GM23338 (cell line): ENCODE results near the gene RBBP7. TPM values are rescaled to one million over a fixed set of nuclear protein-coding genes. Genes with fewer than 3 reads are reported as not detected.

Experiments
- ATAC-seq: fragments of 200-7000 bp; cut with Tn5 transposase; 3 replicates; pipeline ENCODE4 v1.9.1; 2020
- DNase-seq: peaks from one replicate; pipeline ENCODE4 v3.0.0-alpha.2; 2015; ENCODE audit warnings: low spot score
- H2AFZ ChIP-seq: fragments of 200-600 bp; sonication (generic); 2 replicates; pipeline ENCODE4 v1.8.0; 2016; ENCODE audit warnings: antibody characterized with exemption, mild to moderate bottlenecking, moderate library complexity
- H3F3A ChIP-seq: fragments of 200-600 bp; sonication (generic); replicated peaks from 2 replicates; pipeline ENCODE4 v1.8.0; 2017; ENCODE audit warnings: antibody characterized with exemption, mixed run types, low read depth
- H3K27ac ChIP-seq: fragments of 200-600 bp; sonication (generic); 2 replicates; pipeline ENCODE4 v1.6.1; 2016; ENCODE audit warnings: low read depth
- H3K27me3 ChIP-seq: fragments of 200-600 bp; sonication (generic); 2 replicates; pipeline ENCODE4 v1.8.0; 2016; ENCODE audit warnings: mild to moderate bottlenecking, mixed run types, moderate library complexity; ENCODE audit not compliant: insufficient read depth
- H3K36me3 ChIP-seq: fragments of 200-600 bp; sonication (generic); 2 replicates; pipeline ENCODE4 v1.8.0; 2016; ENCODE audit warnings: mild to moderate bottlenecking; ENCODE audit not compliant: insufficient read depth
- H3K4me1 ChIP-seq: fragments of 200-600 bp; sonication (generic); 2 replicates; pipeline ENCODE4 v1.8.0; 2016; ENCODE audit warnings: mild to moderate bottlenecking, moderate library complexity; ENCODE audit not compliant: insufficient read depth
- H3K4me2 ChIP-seq: fragments of 200-600 bp; sonication (generic); 2 replicates; pipeline ENCODE4 v1.7.1; 2017; ENCODE audit warnings: mixed run types
- H3K4me3 ChIP-seq: fragments of 200-600 bp; sonication (generic); 2 replicates; pipeline ENCODE4 v1.6.1; 2016; ENCODE audit warnings: mixed run types
- H3K79me2 ChIP-seq: fragments of 200-600 bp; sonication (generic); replicated peaks from 2 replicates; pipeline ENCODE4 v1.8.0; 2017; ENCODE audit warnings: mild to moderate bottlenecking; ENCODE audit not compliant: insufficient read depth
- H3K9me2 ChIP-seq: fragments of 200-600 bp; sonication (generic); 2 replicates; pipeline ENCODE4 v1.8.0; 2017; ENCODE audit not compliant: insufficient read depth
- H4K20me1 ChIP-seq: fragments of 200-600 bp; sonication (generic); replicated peaks from 2 replicates; pipeline ENCODE4 v1.8.0; 2017; ENCODE audit warnings: mild to moderate bottlenecking; ENCODE audit not compliant: insufficient read depth
- H3K27ac Mint-ChIP-seq: 2 replicates; pipeline ENCODE4 v1.8.0; 2020; ENCODE audit warnings: inconsistent platforms, mild to moderate bottlenecking, moderate library complexity, mixed read lengths
- H3K27me3 Mint-ChIP-seq: 3 replicates; pipeline ENCODE4 v1.8.0; 2022; ENCODE audit warnings: low read depth, mild to moderate bottlenecking, moderate library complexity, mixed read lengths, inconsistent platforms; ENCODE audit not compliant: insufficient read depth, poor library complexity
- H3K36me3 Mint-ChIP-seq: 3 replicates; pipeline ENCODE4 v1.8.0; 2021; ENCODE audit warnings: low read depth, mild to moderate bottlenecking, inconsistent platforms, moderate library complexity, mixed read lengths
- H3K4me1 Mint-ChIP-seq: 3 replicates; pipeline ENCODE4 v1.8.0; 2020; ENCODE audit warnings: mild to moderate bottlenecking, inconsistent platforms, mixed read lengths
- H3K4me3 Mint-ChIP-seq: 3 replicates; pipeline ENCODE4 v1.8.0; 2021; ENCODE audit warnings: moderate library complexity, mild to moderate bottlenecking, inconsistent platforms, mixed read lengths
- H3K9me3 Mint-ChIP-seq: 3 replicates; pipeline ENCODE4 v1.8.0; 2020; ENCODE audit warnings: moderate library complexity, mild to moderate bottlenecking, inconsistent platforms, mixed read lengths
- CREB1 ChIP-seq: fragments of 250-450 bp; sonication (Bioruptor Pico); IDR thresholded peaks from 2 replicates; pipeline ENCODE4 v1.5.0; 2020; ENCODE audit warnings: low read depth, mild to moderate bottlenecking, moderate library complexity
- CTCF ChIP-seq, 2 experiments: fragments of 200-600 bp in 1 of 2; sonication (generic) in 1 of 2; conservative IDR thresholded peaks; 2 replicates each; pipeline versions ENCODE4 v1.5.1 to v1.6.1; 2016 to 2017; ENCODE audit warnings: antibody characterized with exemption in 2 of 2, low read depth in 2 of 2, mild to moderate bottlenecking in 2 of 2, moderate library complexity in 1 of 2
- ETS1 ChIP-seq: IDR thresholded peaks from 2 replicates; pipeline ENCODE4 v1.6.1; 2016; ENCODE audit warnings: antibody characterized with exemption
- EZH2 ChIP-seq: fragments of 200-600 bp; sonication (generic); IDR thresholded peaks from one replicate; pipeline ENCODE4 v1.8.0; 2017; ENCODE audit warnings: antibody characterized with exemption, mild to moderate bottlenecking, low read depth; ENCODE audit not compliant: unreplicated experiment
- EZH2phosphoT487 ChIP-seq: fragments of 200-600 bp; sonication (generic); IDR thresholded peaks from one replicate; pipeline ENCODE4 v1.8.1; 2018; ENCODE audit warnings: antibody characterized with exemption; ENCODE audit not compliant: unreplicated experiment
- NANOG ChIP-seq: IDR thresholded peaks from 2 replicates; pipeline ENCODE4 v1.6.1; 2016; ENCODE audit warnings: antibody characterized with exemption, borderline replicate concordance
- POLR2AphosphoS5 ChIP-seq: IDR thresholded peaks from 2 replicates; pipeline ENCODE4 v1.6.1; 2016; ENCODE audit warnings: antibody characterized with exemption, low read depth
- REST ChIP-seq: IDR thresholded peaks from one replicate; pipeline ENCODE4 v1.6.1; 2018; ENCODE audit warnings: antibody characterized with exemption; ENCODE audit not compliant: unreplicated experiment
- STAT1 ChIP-seq: IDR thresholded peaks from one replicate; pipeline ENCODE4 v1.6.1; 2016; ENCODE audit warnings: antibody characterized with exemption; ENCODE audit not compliant: unreplicated experiment
- ZNF114 ChIP-seq: fragments of 250-450 bp; sonication (Bioruptor Pico); IDR thresholded peaks from 2 replicates; pipeline ENCODE4 v1.5.0; 2020; ENCODE audit warnings: mild to moderate bottlenecking, moderate library complexity
- ZNF331 ChIP-seq: fragments of 250-450 bp; sonication (Bioruptor Pico); IDR thresholded peaks from 2 replicates; pipeline ENCODE4 v1.5.0; 2020; ENCODE audit warnings: low read depth, mild to moderate bottlenecking, moderate library complexity
- ZNF462 ChIP-seq: fragments of 250-450 bp; sonication (Bioruptor Pico); IDR thresholded peaks from 2 replicates; pipeline ENCODE4 v1.5.0; 2020; ENCODE audit warnings: mild to moderate bottlenecking, moderate library complexity
- polyA plus RNA-seq: library from polyadenylated mRNA; unstranded; fragments of >200 nt; fragmentation: Nextera tagmentation; extraction: Ambion mirVana; gene quantifications from 2 replicates; pipeline ENCODE4 v1.2.1, GENCODE V29; 2016
- total RNA-seq: library from RNA; depleted of rRNA; stranded (reverse); fragments of >200 nt; shearing (Covaris generic); gene quantifications from 2 replicates; pipeline ENCODE4 v1.2.3, GENCODE V29; 2014

Gene RBBP7
- total and polyA plus RNA-seq, 2 experiments from 2014 or later = 111 to 167 TPM

GRCh38 chrX:16797358-16797757 is 72.8 kb downstream of the RBBP7 start:
- Mint-ChIP-seq H3K4me3 (no peak overlapping the region), H3K9me3 (no peaks in the 10 kb centered on the region), H3K27me3 (no peaks in the 10 kb centered on the region), H3K27ac (no peak overlapping the region), H3K4me1 (no peaks in the 10 kb centered on the region), H3K36me3 (peaks cover 40% of the 10 kb centered on the region)
- TF ChIP-seq CREB1 (no peak), POLR2AphosphoS5 (no peak), CTCF (conservative IDR thresholded peaks at IDR 0.05; ENCODE audit: low read depth in 2 of 2) (no peak), ETS1 (no peak), ZNF114 (CRISPR knock-in tag) (no peak), EZH2 (no peak), ZNF331 (CRISPR knock-in tag) (no peak), NANOG (no peak), ZNF462 (no peak), EZH2phosphoT487 (no peak), REST (no peak), STAT1 (no peak)
- no peak overlapping the region for H3K4me3 ChIP-seq
- no peak overlapping the region for H3K27ac ChIP-seq
- no peaks in the 10 kb centered on the region for H3F3A ChIP-seq
- H2AFZ ChIP-seq = no peak overlapping the region
- peaks cover 94% of the 10 kb centered on the region for H3K79me2 ChIP-seq
- no peak for ATAC-seq
- no peaks in the 10 kb centered on the region for H3K4me1 ChIP-seq
- H3K27me3 ChIP-seq = no peaks in the 10 kb centered on the region
- H3K4me2 ChIP-seq = no peak overlapping the region
- H4K20me1 ChIP-seq = no peaks in the 10 kb centered on the region; the same call in 1 of the 2 replicates
- H3K9me2 ChIP-seq = no peaks in the 10 kb centered on the region
- no peak for DNase-seq
- peaks cover 4% of the 10 kb centered on the region; the same call in 1 of the 2 replicates for H3K36me3 ChIP-seq
